ENCODE data around the gene ATF7IP2. TPM values are rescaled to one million over a fixed set of nuclear protein-coding genes. Genes with fewer than 3 reads are reported as not detected.
A peak's percentile ranks its signal among the peaks of the same experiment; 100 is the strongest.

Gene ATF7IP2
- total and polyA plus RNA-seq, 2 of the 13 experiments (the other 11 are each of a cell fraction or from before 2014, with no cell fraction given): 117 to 217 TPM

DNA sequence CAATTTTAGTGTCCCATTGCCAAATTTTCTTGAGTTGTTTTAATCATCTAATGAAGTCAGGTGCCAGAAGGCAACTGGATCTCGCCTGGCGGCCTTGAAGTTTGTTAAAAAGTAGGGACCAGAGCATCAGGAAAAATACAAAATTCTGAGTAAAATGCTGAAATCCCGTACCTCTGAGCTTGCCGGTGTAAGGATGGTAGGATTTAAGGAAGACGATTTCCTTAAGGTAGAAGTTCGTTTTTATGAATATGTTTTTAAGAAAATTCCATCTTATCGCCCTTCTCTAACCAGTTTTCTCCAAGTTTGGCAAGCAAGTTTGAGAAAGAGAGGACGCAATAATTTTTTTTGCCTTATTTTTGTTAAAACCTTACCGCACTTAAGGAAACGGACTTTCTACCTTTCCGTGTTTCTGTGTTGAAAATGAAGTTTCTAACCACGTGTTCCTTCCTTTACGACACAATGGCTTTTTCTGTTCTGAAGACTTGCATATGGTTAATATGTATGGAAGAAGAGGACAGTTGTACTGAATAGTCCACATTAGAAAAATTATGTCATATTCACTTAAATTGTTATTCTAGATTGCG, 748 bp downstream of the ATF7IP2 start (continued):
- peak; percentile 10; the same call in 1 of the 2 replicates for TF ChIP-seq CREM (IDR thresholded peaks at IDR 0.05)
- TF ChIP-seq CREM (CRISPR knock-in tag; IDR thresholded peaks at IDR 0.05): no peak
- TF ChIP-seq NFIC (IDR thresholded peaks at IDR 0.05; ENCODE audit: low read length): 0 out of 2 replicates have a peak, but pooled peaks have one; percentile 13
- no peak for TF ChIP-seq MAFG (CRISPR knock-in tag; IDR thresholded peaks at IDR 0.05)
- TF ChIP-seq, protein P1, sequence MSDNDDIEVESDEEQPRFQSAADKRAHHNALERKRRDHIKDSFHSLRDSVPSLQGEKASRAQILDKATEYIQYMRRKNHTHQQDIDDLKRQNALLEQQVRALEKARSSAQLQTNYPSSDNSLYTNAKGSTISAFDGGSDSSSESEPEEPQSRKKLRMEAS (IDR thresholded peaks at IDR 0.05): peak; percentile 88
- peak; percentile 89 for TF ChIP-seq SAP130 (CRISPR knock-in tag; IDR thresholded peaks at IDR 0.05; ENCODE audit: low read depth)
- TF ChIP-seq SETDB1 (CRISPR knock-in tag; IDR thresholded peaks at IDR 0.05; ENCODE audit: borderline replicate concordance): no peak
- 0 out of 2 replicates have a peak, but pooled peaks have one; percentile 21 for TF ChIP-seq ZNF24 (IDR thresholded peaks at IDR 0.05)
- no peak for TF ChIP-seq PAWR (CRISPR knock-in tag; IDR thresholded peaks at IDR 0.05; ENCODE audit: borderline replicate concordance)
- TF ChIP-seq YEATS2 (CRISPR knock-in tag; IDR thresholded peaks at IDR 0.05; ENCODE audit: borderline replicate concordance): no peak
- TF ChIP-seq PHF20 (CRISPR knock-in tag; IDR thresholded peaks at IDR 0.05): no peak
- no peak for TF ChIP-seq NR2C2 (CRISPR knock-in tag; IDR thresholded peaks at IDR 0.05; ENCODE audit: borderline replicate concordance)
- no peak for TF ChIP-seq CREB1 (IDR thresholded peaks at IDR 0.05)
- TF ChIP-seq CREB1 (CRISPR knock-in tag; IDR thresholded peaks at IDR 0.05): 0 out of 2 replicates have a peak, but pooled peaks have one; percentile 4
- TF ChIP-seq ZNF44 (CRISPR knock-in tag; IDR thresholded peaks at IDR 0.05): no peak

DNA sequence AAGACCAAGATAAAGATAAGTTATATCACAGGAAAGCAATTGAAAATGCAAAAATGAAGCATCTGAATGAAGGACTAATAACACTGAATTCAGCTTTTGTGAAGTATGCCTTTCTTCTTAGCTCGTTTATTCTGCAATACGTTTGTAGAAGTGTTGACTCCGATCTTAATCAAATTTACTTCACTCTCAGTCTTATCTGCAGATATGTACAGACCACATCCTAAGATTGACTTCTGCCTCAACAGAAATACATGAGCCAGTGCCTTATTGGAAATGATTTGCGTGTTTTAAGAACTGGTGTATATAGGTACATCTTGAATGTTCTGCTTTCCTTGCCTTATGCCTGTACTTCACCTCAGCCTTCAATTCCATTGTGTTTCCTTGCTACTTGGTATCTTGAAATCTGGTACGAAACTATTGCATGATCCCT, 1.3 kb downstream of the ATF7IP2 start:
- Histone ChIP-seq H2AFZ (ENCODE audit: low read length) (no peak overlapping the region), H3K27ac (ENCODE audit: extremely low read length, insufficient read depth, low read length) (peak overlapping the region; percentile 76), H3K36me3 (replicated peaks in 1 of 2; ENCODE audit: control insufficient read depth in 1 of 2, insufficient read depth in 2 of 2, low read length in 2 of 2) (peaks cover 0 to 6% of the 10 kb centered on the region in 2 experiments; a peak in 2 of 5 replicates), H3K79me2 (ENCODE audit: insufficient read depth, low read length) (peaks cover 58% of the 10 kb centered on the region), H3K4me1 (ENCODE audit: insufficient read depth, low read length) (peaks cover 57% of the 10 kb centered on the region), H3K27me3 (ENCODE audit: control insufficient read depth in 1 of 2, insufficient read depth in 2 of 2, low read length in 2 of 2) (no peaks in the 10 kb centered on the region; a peak in 1 of 5 replicates), H4K20me1 (ENCODE audit: insufficient read depth, low read length) (peaks cover 14% of the 10 kb centered on the region; the same call in 1 of the 2 replicates), H3K4me2 (ENCODE audit: low read depth, low read length) (peak overlapping the region; percentile 99), H3K9me3 (ENCODE audit: low read length) (no peaks in the 10 kb centered on the region), H3K9ac (ENCODE audit: insufficient read depth, low read depth, low read length) (peak overlapping the region; percentile 89), H3K4me3 (replicated peaks in 1 of 3; ENCODE audit: insufficient read depth in 1 of 3, low read depth in 2 of 3, low read length in 3 of 3) (peak overlapping the region; percentile 88 to 95 (median 91))
- intact Hi-C loops (cut with micrococcal nuclease; ENCODE audit: unreplicated experiment) (loop anchor here (2.0 to 10.0 kb wide), 3 partner anchors 64 to 348 kb away; no protein-coding TSS in a partner anchor), in situ Hi-C loops (cut with HindIII; ENCODE audit: extremely low pct_ligation_motif_present, low pct_unique_long_range_greater_than_20kb) (no loop called here)
- ChIA-PET CTCF (ENCODE audit: low intra/inter-chr PET ratio, low total read pairs) (no interaction called here), POLR2A (interaction anchor here (0.6 to 3.1 kb wide), 6 partner anchors 18 to 130 kb away, joined by 3 to 37 read pairs (median 11); no protein-coding TSS in a partner anchor)
- FAIRE-seq (no peak), ATAC-seq (no peak), DNase-seq (ENCODE audit: low spot score) (no peak)
- no TSS peak for BruUV-seq (replicated peaks)
- WGBS (ENCODE audit: low lambda C conversion rate): 27% methylated on average over 5 of the region's 5 CpGs
- TF ChIP-seq PAWR (CRISPR knock-in tag; IDR thresholded peaks at IDR 0.05; ENCODE audit: borderline replicate concordance) (no peak), KLF11 (CRISPR knock-in tag; IDR thresholded peaks at IDR 0.05) (0 out of 2 replicates have a peak, but pooled peaks have one; percentile 19), CEBPG (CRISPR knock-in tag; IDR thresholded peaks at IDR 0.05) (peak; percentile 26; the same call in 1 of the 2 replicates), RFX1 (IDR thresholded peaks at IDR 0.05) (no peak), ZNF10 (CRISPR knock-in tag; IDR thresholded peaks at IDR 0.05; ENCODE audit: borderline replicate concordance, low read depth) (no peak), FOXO1 (CRISPR knock-in tag; IDR thresholded peaks at IDR 0.05) (no peak), ZNF331 (CRISPR knock-in tag; IDR thresholded peaks at IDR 0.05) (peak; percentile 52; the same call in 1 of the 2 replicates), GFI1 (CRISPR knock-in tag; IDR thresholded peaks at IDR 0.05; ENCODE audit: borderline replicate concordance) (0 out of 2 replicates have a peak, but pooled peaks have one; percentile 22), LCORL (IDR thresholded peaks at IDR 0.05) (no peak), LCORL (CRISPR knock-in tag; IDR thresholded peaks at IDR 0.05) (0 out of 2 replicates have a peak, but pooled peaks have one; percentile 31)
- TF ChIP-seq, protein P2, sequence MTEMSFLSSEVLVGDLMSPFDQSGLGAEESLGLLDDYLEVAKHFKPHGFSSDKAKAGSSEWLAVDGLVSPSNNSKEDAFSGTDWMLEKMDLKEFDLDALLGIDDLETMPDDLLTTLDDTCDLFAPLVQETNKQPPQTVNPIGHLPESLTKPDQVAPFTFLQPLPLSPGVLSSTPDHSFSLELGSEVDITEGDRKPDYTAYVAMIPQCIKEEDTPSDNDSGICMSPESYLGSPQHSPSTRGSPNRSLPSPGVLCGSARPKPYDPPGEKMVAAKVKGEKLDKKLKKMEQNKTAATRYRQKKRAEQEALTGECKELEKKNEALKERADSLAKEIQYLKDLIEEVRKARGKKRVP (CRISPR knock-in tag; IDR thresholded peaks at IDR 0.05): peak in 1 of 2 experiments; percentile 41; a peak in 2 of 4 replicates
- TF ChIP-seq, protein P3, sequence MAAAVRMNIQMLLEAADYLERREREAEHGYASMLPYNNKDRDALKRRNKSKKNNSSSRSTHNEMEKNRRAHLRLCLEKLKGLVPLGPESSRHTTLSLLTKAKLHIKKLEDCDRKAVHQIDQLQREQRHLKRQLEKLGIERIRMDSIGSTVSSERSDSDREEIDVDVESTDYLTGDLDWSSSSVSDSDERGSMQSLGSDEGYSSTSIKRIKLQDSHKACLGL (CRISPR knock-in tag; IDR thresholded peaks at IDR 0.05): no peak
